ENCODE results near the gene ACSS1. TPM values are rescaled to one million over a fixed set of nuclear protein-coding genes. Genes with fewer than 3 reads are reported as not detected.

Gene ACSS1
- total RNA-seq, 1 donor from 2014 or later = 19.7 TPM

DNA sequence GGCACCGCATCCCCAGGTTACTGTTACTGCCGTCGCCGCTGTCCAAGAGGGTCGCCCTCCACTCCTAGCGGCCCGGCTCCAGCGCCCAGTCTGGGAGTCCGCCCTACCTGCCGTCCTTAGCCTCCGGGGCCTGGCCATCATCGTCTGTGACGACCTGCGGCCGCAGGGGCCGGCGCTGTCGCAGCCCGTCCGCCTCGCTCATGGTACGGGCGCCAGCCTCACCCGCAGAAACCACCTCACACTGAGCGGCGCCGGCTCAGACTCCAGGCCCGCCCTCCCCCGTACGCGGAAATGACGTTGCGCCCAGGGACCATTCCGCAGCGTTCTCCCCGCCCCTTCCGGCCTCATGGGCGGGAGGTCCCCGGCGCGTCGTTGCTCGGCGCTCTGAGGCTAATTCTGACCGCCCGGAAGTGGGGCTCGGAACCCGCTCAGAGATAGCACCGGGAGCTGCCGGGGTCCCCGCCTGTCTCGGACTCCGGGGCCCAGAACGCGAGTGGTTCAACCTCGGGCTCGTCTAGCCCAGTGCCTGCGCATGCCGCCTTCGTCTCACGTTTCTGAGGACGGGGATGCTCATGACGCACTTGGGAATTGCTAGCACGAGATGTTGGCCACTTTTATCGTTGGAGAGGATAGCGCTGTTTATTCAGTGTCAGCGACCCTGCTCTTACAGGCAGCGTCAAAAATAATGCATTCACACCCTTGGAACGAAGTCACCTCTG is 65.3 kb downstream of the ACSS1 start, which contains the start of gene APMAP:
APMAP (minus strand) TSS at position 265 of the 719 bp plus-strand sequence; CDS start at position 202, 63 bp downstream.
- DNase-seq = peak; percentile 96

DNA sequence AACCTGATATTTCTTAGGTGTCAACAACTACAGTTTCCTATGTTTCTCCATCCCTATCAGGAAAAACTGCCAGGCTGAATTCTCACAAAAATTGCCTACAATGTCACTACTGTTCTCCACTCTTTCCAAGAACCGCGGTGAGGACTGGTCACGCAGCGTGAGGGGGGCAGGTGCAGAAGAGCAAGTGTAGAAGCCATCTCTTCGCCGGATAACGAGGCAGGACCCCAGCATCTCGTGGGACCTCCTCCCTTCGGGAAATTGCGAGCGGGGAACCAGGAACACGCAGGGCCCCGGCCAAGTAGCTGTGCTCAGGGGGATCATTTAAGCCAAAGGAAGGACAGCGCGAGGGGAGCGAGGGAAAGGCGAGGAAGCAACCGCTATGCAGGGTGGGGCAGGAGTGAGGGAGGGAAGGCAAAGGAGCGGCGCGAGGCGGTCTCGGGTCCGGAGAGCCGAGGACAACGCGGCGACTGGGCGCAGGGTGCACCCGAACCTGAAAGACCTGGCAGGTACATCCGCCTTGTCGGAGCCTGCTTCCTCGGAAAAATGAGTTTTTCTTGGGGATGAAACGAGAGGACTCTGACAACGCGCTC is 65.9 kb downstream of the ACSS1 start:
- no peak for DNase-seq

GRCh38 chr20:24990810-24991252 is 67.1 kb downstream of the ACSS1 start:
- no peak for DNase-seq

DNA sequence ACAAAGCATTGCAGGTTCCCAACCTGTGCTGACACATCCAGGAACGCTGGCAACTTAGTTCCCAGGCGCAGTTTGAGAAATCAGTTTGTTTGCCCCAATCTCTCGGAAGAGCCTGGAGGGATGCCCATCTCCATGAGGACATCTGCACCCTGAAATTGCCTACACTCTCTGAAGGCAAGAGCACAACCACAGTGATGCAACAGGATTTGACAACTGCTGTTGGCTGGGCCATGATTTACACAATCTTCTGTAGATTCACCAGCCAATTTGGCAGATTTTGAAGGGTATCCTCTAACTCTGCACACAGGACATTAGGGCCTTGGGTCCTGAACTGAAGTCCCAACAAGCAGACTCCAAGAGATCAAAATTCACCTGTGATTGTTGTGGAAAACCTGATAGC is 68.8 kb downstream of the ACSS1 start:
- DNase-seq = no peak

DNA sequence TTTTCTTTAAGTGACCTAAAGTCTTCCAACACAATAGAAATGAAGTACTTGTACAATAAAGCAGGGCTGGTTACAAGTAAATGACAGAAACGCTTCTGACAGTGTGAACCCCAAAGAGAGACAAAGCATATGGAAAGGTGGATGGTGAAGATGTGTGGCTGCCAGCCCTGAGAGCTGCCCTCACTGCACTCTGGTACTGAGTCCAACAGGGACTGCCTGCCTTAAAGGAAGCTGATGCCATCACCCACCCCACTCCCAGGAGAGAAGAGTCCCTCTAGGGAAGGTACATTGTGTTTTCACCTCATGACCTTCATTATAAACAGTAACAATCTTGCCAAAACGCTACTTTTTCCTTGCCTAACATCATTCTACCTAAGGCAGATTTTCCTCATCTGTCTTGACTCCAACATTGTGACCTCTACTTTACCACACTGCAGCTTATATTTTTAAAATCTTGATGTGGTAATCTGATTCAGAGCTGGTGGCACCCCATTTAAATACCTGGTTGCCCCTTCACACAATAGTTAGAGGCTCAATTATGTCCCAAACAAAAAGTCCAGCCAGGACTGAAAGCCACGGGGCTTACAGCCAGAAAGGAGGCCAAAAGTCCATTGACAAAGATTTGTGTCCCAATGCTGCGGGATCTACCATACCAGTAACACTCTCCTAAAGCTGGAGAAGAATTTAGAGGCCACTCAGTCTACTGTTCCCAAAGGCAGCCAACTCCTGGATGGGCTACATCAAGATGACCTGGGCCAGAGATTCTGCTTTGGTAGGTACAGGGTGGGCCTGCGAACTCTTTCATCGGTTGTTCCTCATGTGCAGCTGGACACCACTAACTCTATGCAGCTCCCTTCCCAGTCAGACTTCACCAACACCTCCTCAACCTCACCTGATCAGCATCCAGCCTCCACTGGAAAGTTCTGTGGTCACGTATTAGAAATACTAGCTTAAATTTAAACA is 69.8 kb downstream of the ACSS1 start:
- no peak for DNase-seq

DNA sequence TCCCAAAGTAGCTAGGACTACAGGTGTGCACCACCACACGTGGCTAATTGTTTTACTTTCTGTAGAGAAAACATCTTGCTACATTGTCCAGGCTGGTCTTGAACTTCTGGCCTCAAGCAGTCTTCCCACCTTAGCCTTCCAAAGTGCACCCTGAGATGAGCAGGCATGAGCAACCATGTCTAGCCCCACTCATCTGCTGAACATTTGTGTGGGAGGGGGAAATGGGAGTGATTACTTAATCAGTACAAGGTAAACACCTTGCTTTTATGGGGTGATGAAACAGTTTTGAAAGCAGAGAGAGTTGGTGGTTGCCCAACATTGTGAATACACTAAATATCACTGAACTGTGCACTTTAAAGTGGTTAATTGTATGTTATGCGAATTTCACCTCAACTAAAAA is 70.7 kb downstream of the ACSS1 start:
- no peak for DNase-seq

GRCh38 chr20:24986436-24987015 is 71.4 kb downstream of the ACSS1 start:
- DNase-seq = no peak

DNA sequence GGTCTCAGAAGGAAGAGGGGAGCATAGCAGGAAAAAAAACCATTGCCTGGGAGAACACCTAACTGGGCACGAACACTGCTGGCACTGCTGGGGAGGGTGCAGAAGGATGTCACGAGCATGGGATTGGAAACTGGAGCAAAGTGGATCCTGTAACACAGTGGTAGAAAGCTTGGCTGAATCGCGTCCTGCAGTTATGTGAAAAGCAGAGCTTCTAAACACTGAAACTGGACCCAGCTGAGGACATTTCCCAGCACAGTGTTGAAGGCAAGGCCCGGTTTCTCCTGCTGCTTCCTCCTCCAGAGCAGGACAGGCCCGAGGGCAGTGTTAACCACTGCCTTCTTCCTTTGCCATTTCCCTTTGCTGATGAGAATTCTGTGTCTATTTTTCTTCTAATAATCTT is 72.1 kb downstream of the ACSS1 start:
- no peak for DNase-seq

DNA sequence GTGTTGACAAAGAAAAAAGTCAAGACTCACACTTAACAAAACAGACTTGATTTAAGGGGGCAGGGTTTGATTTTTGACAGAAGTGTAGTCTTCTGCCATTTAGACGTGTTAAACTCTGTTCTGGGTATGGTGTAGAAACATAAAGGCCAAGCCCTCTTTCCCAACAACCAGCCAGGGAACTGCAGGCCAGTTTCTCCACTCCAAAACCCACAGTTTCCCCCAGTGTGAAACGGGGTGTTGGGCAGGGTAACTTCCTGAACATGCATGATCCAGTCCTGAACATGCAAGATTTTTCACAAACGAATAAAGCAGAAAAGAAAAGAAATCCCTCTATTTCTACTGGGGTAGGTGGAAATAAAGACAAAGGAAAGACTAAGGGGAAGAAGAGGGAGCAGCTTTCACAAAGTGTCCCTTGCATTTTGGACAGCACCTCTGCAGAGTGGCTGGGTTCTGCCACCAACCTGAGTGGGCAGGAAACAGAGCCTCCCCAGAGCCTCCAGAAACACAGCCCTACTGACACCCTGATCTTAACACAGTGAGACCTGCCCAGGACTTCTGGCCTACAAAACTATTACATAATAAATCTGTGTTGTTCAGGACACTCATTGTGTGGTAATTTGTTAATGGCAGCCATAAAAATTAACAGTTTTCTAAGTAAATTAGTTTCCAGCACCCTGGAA is 72.8 kb downstream of the ACSS1 start:
- no peak for DNase-seq

DNA sequence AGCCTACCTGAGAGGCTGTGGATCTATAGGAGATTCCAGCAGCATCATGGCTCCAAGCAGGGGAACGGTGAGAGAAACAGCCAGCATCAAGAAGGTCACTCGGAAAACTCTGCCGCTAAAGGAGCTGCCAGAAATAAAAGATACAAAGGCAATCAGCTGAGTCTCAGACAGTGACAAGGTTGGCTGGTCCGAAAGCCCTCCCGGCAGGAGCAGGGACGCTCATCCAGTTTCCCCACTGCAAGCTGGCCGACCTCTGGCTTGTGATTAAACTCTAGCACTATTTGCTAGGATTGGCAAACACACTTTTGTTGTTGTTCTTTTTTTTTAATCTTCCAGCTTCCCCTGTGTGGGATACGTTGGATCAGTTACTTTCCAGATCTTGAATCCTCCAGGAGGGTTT is 74.0 kb downstream of the ACSS1 start:
- DNase-seq = no peak

GRCh38 chr20:24981790-24982189 is 76.1 kb downstream of the ACSS1 start:
- DNase-seq = no peak

GRCh38 chr20:24981282-24981681 is 76.7 kb downstream of the ACSS1 start:
- no peak for DNase-seq

DNA sequence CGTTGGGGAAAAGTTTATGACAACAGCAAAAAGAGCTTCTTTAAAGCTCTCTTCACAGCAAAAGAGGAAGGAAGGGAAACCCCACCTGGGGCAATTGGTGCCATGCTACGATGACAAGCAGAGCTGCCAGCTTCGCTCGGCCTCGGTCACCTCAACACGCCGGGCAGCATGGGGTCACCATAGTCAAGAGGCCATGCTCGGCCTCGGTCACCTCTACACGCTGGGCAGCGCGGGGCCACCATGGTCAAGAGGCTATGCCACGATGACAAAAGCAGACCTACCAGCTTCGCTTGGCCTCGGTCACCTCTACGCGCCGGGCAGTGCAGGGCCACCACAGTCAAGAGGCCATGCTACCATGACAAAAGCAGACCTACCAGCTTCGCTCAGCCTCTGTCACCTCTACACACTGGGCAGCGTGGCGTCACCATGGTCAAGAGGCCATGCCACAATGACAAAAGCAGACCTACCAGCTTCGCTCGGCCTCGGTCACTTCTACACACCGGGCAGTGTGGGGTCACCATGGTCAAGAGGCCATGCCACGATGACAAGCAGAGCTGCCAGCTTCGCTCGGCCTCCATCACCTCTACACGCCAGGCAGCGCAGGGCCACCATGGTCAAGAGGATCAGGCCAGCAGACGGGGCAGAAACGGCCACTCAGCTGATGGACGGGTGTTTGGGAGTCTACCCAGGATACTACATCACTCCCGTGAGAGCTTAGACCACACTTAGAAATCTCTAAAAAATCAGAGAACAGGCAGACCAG is 77.5 kb downstream of the ACSS1 start:
- no peak for DNase-seq

GRCh38 chr20:24979036-24979960 is 78.6 kb downstream of the ACSS1 start:
- no peak for DNase-seq

DNA sequence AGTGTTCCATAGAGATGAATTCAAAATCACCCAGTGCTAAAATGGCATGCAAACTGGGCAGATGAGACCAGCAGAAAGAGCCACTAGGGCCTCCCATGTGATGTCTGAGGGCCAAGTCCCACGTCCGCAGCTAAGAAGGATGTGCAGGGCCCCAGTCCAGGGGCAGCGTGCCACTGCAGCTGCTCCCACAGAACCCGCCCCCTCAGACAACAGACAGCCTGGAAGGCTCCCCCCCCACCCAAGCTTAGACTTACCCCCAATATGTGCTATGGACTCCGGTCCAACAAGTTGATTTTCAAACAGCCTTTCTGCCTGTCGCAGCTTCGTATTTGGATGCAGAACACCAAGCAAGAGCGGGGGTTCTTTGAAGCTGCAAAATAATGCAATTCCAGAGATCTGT is 79.4 kb downstream of the ACSS1 start:
- no peak for DNase-seq

DNA sequence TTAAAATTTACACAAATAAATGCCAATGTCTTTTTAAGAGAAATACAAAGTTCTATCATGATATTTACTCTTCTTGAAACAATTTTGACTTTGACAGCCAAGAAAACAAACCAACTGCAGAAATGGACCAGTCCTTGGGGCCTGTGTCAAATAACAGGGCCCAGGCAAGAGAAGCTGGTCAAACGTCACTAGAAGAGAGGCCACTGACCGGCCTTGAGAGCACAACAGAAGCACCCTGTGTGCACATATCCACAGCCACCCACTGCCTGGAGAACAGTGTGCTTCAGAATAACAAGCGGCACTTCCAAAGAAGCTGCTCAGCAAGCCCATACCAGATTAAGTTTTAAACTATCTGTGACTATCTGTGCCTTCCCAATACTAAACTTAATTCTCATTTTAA is 80.1 kb downstream of the ACSS1 start:
- no peak for DNase-seq

DNA sequence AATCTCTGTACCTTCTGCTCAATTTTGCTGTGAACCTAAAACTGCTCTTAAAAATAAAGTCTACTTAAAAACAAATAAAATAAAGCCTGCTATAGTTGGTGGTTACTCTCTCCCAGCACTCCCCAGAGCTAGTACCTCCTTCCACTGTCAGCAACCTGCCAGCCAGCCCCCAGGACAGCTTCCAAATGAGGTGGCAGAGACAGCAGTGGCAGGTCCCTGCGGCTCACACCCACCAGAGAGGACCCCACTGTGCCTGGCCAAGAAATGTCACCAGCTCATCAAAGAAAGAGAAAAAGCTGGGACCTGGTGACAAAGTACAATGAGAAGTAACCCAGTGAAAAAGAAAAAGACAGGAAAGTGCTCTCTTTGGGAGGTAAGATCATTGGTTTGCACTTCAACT is 80.6 kb downstream of the ACSS1 start:
- no peak for DNase-seq

DNA sequence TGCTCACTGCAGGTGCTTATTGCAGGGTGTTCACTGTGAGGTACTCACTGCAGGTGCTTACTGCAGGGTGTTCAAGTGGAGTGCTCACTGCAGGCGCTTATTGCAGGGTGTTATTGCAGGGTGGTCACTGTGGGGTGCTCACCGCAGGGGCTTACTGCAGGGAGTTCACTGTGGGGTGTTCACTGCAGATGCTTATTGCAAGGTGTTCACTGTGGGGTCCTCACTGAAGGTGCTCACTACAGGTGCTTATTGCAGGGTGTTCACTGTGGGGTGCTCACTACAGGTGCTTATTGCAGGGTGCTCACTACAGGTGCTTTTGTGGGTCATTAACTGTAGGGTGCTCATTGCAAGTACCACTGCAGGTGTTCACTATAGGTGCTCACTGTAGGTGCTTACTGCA is 85.6 kb downstream of the ACSS1 start:
- DNase-seq = no peak

DNA sequence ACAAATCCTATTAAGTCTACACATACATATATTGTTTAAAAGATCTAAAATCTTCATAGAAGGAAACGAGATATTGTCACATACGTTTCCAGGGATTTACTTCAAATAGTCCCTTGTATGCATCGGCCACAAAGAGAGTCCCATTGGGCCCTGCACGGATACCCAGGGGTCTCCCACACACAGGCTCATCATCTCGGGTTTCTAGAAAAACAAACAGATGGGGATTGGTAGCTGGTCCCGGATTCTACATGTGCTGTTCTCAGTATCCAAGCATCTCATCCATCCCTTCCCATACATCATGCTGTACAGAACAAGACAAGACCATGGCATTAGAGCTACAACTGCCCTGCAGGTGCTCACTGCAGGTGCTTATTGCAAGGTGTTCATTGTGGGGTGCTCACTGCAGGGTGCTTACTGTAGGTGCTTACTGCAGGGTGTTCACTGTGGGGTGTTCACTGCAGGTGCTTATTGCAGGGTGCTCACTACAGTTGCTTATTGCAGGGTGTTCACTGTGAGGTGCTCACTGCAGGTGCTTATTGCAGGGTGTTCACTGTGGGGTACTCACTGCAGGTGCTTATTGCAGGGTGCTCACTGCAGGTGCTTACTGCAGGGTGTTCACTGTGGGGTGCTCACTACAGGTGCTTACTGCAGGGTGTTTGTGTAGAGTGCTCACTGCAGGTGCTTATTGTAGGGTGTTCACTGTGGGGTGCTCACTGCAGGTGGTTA is 86.4 kb downstream of the ACSS1 start:
- no peak for DNase-seq

Measured in skin of body (tissue), 2 donors.